Posterior cingulate gyrus (tissue), 11 donors: ENCODE results near the gene KLHL40.

Experiments used
- DNase-seq, 10 donors: peaks; one replicate each; pipeline versions ENCODE4 v3.0.0 to v3.0.0-alpha.2; 2020 to 2021; ENCODE audit warnings: mixed read lengths in 3 of 10
- intact Hi-C: fragments of 100-400 bp; cut with DNase I; formaldehyde crosslinking; loops from one replicate; pipeline ENCODE4 v1.15.1; 2023

The KLHL40 gene

GRCh38 chr3:42732196-42732828, 47.0 kb downstream of the KLHL40 start:
- intact Hi-C loops: no loop called here

DNA sequence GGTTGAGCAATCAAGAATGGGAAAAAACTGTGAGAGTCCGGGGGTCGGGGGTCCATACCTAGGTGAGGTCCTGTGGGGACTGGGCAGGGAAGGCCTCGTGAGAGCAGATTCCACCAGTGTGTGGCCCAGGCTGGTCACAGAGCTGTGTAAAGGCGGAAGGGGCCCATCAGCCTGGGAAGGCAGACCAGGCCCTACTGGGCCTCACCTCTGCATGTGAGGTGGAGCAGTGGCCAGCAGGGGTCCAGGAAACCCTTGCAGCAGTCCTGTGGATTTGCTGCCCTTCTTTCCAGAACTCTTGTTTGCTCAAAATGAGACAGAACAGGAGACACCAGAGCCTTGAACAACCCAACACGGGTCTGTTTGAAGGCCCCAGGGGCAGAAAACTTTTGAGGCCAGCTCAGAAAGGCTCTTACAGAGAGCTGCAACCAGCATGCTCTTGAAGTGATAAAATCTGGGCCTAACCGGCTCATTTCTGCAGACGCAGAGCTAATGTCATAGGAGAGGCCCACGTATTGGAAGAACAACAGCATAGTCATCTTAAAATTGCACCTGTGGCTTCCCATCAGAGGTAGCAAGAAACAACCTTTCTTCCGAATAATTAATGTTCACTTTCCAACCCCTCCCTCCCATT, 47.6 kb downstream of the KLHL40 start:
- intact Hi-C loops: no loop called here
- DNase-seq: peak in 2 of 10 donors; percentile 78 to 81

More at GRCh38 chr3:42732196-42732828, 47.0 kb downstream of the KLHL40 start:
- DNase-seq: peak; percentile 74 to 98 (median 90)

DNA sequence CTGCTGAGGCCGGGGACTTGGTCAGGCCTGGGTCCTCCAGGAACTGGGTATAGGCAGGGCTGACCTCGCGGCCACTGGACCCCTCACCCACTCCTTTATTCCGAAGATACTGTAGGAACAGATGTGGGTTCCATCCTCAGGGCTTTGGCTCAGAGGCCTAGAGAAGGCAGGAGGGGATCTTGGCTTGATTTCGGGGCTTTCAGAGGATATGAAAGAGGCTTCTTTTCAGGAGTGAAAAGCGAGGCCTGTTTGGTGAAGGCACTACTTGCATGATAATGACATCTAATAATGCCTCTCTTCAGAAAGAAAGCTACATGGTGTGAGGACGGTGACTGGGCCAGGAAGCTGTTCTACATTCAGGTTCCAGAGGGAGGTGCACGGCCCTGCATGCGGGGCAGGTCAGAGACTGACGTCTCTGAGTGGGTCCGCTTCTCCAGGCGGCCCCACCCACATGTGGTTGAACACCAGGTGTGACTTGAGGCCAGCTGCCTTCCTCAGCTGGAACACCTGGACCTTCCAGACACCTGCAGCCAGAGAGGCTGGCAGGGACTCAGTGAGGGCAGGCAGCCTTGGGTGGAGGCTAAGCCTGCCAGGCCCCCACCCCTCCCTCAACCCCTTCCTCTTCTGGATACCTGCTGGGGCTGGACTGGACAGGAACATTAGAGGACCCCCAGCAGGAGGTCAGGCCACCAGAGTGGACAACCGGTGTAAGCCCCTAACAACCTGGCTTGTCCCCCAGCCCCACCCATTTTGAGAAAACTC, 48.3 kb downstream of the KLHL40 start:
- DNase-seq: peak in 8 of 10 donors; percentile 42 to 91 (median 64)
- intact Hi-C loops: no loop called here

- intact Hi-C loops: no loop called here
- peak in 2 of 10 donors; percentile 75 to 84 for DNase-seq
These were observed 49.0 kb downstream of the KLHL40 start for GRCh38 chr3:42734263-42734860.

DNA sequence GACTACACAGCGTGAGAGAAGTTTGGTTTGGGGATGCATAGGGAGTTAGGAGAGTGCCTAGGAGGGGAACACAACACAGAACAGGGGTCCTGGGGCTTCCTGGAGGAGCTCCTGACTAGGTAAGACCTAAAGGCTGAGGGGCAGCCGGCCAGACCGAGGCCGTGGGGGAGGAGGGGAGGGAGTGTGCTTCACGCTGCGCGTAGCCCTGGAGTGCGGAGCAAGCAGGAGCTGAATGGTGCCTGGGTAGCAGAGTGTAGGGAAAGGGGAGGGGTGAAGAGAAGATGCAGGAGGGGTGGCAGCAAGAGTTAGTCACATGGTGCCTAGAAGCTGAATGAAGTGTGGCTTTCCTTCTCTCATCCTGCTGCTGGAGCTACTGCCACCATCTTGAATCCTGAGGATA, 49.7 kb downstream of the KLHL40 start:
- intact Hi-C loops: no loop called here
- DNase-seq: peak in 2 of 10 donors; percentile 45 to 72

- intact Hi-C loops: no loop called here
- peak in 1 of 10 donors; percentile 75 for DNase-seq
These were observed 50.3 kb downstream of the KLHL40 start for GRCh38 chr3:42735615-42736014.

DNA sequence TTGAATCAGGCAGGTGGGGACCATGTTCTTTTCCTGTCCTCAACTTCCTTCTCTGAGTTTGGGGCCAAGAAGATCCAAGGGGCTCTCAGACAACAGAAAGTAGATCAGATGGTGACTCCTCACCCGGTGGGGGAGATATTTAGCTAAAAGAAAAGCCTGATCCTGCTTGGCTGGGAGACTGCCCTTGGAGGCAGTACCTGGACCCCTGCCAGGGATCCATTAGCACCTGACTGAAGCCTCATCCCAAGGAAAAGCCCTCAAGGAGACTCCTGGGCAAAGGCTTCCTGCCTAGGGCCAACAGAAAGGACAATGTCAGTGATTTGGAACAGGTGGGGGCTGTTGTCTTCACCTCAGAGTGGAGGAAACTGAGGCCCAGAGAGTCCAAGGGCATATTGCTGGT, 50.7 kb downstream of the KLHL40 start:
- intact Hi-C loops: no loop called here
- peak in 1 of 10 donors; percentile 49 for DNase-seq

DNA sequence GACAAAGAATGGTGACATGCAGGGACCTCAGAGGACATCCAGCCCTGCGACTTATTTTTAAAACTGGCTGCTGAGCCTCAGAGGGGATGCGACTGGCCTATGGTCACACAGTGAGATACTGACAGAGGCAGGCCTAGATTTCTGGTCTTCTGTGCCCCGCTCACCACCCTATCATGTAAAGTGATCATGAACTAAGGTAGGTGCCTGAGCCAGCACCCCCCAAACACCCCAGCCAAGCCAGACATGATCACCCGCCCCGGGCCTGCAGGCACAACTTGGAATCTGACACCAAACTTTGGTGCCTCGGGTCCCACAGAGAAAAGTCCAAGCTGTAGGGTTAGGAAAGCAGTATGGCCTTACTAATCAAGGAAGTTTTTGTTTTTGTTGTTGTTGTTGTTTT, 51.2 kb downstream of the KLHL40 start:
- intact Hi-C loops: no loop called here
- DNase-seq: no peak

DNA sequence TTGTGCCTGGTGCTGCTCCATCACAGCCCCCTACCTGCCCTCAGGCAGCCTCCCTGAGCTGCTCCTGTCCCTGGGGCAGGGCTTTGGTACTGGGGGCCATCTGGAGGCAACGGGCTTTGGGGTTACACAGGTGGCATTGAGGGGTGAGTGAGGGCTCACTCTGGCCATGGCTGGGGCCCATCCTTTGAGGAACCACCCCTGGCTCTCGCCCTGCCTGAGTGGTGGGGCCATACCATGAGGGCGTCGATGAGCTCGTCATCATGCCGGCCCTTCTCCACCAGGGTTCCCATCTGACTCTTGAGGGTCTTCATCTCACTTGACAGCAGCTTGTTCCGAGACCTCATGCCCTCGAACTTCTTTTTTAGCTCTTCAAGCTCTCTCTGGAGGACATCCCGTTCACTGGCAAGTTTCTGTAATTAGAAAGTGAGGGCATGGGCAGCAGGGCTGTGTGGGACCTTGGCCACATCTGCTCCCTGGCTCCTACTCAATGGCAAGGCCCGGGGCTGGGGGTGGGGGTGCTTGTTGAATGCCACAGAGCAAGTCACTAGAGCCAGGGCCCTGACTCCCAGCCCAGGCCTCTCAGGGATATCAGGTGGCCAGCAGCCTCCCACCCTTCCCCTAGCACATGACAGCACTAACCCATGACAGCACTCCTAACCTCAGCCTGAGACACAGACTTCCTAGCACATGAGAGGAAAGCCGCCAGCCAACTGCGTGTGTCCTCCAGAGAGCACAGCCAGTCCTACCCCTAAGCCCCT, 54.2 kb downstream of the KLHL40 start:
- peak; percentile 62 to 96 (median 82) for DNase-seq
- intact Hi-C loops: no loop called here

- intact Hi-C loops: no loop called here
- DNase-seq: peak in 1 of 10 donors; percentile 31
These were observed 56.5 kb downstream of the KLHL40 start for GRCh38 chr3:42741796-42742195.
